ENCODE results near the gene CLDN16.

CLDN16 gene

GRCh38 chr3:190388703-190389102, 740 bp downstream of the CLDN16 start:
- TF ChIP-seq CTCF (conservative IDR thresholded peaks at IDR 0.05) (no peak), ZFX (IDR thresholded peaks at IDR 0.05) (no peak)

GRCh38 chr3:190396001-190396400, 8.0 kb downstream of the CLDN16 start:
- no peak for TF ChIP-seq ZFX (IDR thresholded peaks at IDR 0.05)
- no peak overlapping the region for H3K27ac ChIP-seq

More at GRCh38 chr3:190388703-190389102, 740 bp downstream of the CLDN16 start:
- no peak overlapping the region for H3K27ac ChIP-seq

GRCh38 chr3:190397889-190398288, 9.9 kb downstream of the CLDN16 start:
- no peak for TF ChIP-seq CTCF (conservative IDR thresholded peaks at IDR 0.05)
- no peak for TF ChIP-seq ZFX (IDR thresholded peaks at IDR 0.05)

GRCh38 chr3:190399677-190400076, 11.7 kb downstream of the CLDN16 start:
- TF ChIP-seq CTCF (conservative IDR thresholded peaks at IDR 0.05), result no peak
- TF ChIP-seq ZFX (IDR thresholded peaks at IDR 0.05), result no peak
- H3K27ac ChIP-seq, result no peak overlapping the region

More at GRCh38 chr3:190397889-190398288, 9.9 kb downstream of the CLDN16 start:
- H3K27ac ChIP-seq, result no peak overlapping the region

- TF ChIP-seq ZFX (IDR thresholded peaks at IDR 0.05), result no peak
- no peak for TF ChIP-seq CTCF (conservative IDR thresholded peaks at IDR 0.05)
- no peak overlapping the region for H3K27ac ChIP-seq
These were observed 14.0 kb downstream of the CLDN16 start for GRCh38 chr3:190401963-190402362.

GRCh38 chr3:190404715-190405114, 16.8 kb downstream of the CLDN16 start:
- H3K27ac ChIP-seq, result no peak overlapping the region
- TF ChIP-seq ZFX (IDR thresholded peaks at IDR 0.05), result no peak

- TF ChIP-seq ZFX (IDR thresholded peaks at IDR 0.05), result no peak
- TF ChIP-seq CTCF (conservative IDR thresholded peaks at IDR 0.05), result no peak
- no peak overlapping the region for H3K27ac ChIP-seq
These were observed 26.3 kb downstream of the CLDN16 start for GRCh38 chr3:190414297-190414696.

GRCh38 chr3:190424108-190424477, 36.1 kb downstream of the CLDN16 start:
- TF ChIP-seq ZFX (IDR thresholded peaks at IDR 0.05), result no peak
- no peak for TF ChIP-seq CTCF (conservative IDR thresholded peaks at IDR 0.05)
- no peak overlapping the region for H3K27ac ChIP-seq
